IPS-18c (cell line): ENCODE results near the gene MYH9.

Source experiments
- H3K4me3 ChIP-seq: 2 replicates; pipeline ENCODE4 v1.7.0; 2013; ENCODE audit warnings: low read depth, mild to moderate bottlenecking, low read length, moderate library complexity; ENCODE audit not compliant: insufficient read depth
- H3K9me3 ChIP-seq: one replicate; pipeline ENCODE4 v1.6.1; 2013; ENCODE audit warnings: mild to moderate bottlenecking, low read length, moderate library complexity; ENCODE audit not compliant: control insufficient read depth, insufficient read depth

The MYH9 gene

GRCh38 chr22:36363349-36363981 lies 24.3 kb downstream of the MYH9 start:
- no peak overlapping the region for H3K4me3 ChIP-seq
- H3K9me3 ChIP-seq, result peaks cover 2% of the 10 kb centered on the region

- Histone ChIP-seq H3K9me3 (no peaks in the 10 kb centered on the region), H3K4me3 (no peak overlapping the region)
These were observed 24.8 kb downstream of the MYH9 start for GRCh38 chr22:36362932-36363331.

GRCh38 chr22:36362075-36362474 lies 25.7 kb downstream of the MYH9 start:
- Histone ChIP-seq H3K9me3 (no peaks in the 10 kb centered on the region), H3K4me3 (no peak overlapping the region)

GRCh38 chr22:36360871-36361383 lies 26.8 kb downstream of the MYH9 start:
- Histone ChIP-seq H3K4me3 (no peak overlapping the region), H3K9me3 (no peaks in the 10 kb centered on the region)

GRCh38 chr22:36360011-36360410 lies 27.8 kb downstream of the MYH9 start:
- Histone ChIP-seq H3K9me3 (no peaks in the 10 kb centered on the region), H3K4me3 (no peak overlapping the region; the same call in 1 of the 2 replicates)

- H3K4me3 ChIP-seq, result no peak overlapping the region
- H3K9me3 ChIP-seq, result no peaks in the 10 kb centered on the region
These were observed 28.2 kb downstream of the MYH9 start for GRCh38 chr22:36359470-36359996.

GRCh38 chr22:36358533-36359469 lies 29.0 kb downstream of the MYH9 start:
- H3K4me3 ChIP-seq, result no peak overlapping the region
- H3K9me3 ChIP-seq, result no peaks in the 10 kb centered on the region

- Histone ChIP-seq H3K4me3 (no peak overlapping the region), H3K9me3 (no peaks in the 10 kb centered on the region)
These were observed 30.8 kb downstream of the MYH9 start for GRCh38 chr22:36356708-36357624.

GRCh38 chr22:36355894-36356293 lies 31.9 kb downstream of the MYH9 start:
- Histone ChIP-seq H3K4me3 (no peak overlapping the region; the same call in 1 of the 2 replicates), H3K9me3 (no peaks in the 10 kb centered on the region)

- no peaks in the 10 kb centered on the region for H3K9me3 ChIP-seq
- no peak overlapping the region for H3K4me3 ChIP-seq
These were observed 32.4 kb downstream of the MYH9 start for GRCh38 chr22:36355362-36355761.

- Histone ChIP-seq H3K9me3 (no peaks in the 10 kb centered on the region), H3K4me3 (no peak overlapping the region)
These were observed 34.8 kb downstream of the MYH9 start for GRCh38 chr22:36352803-36353507.

- no peaks in the 10 kb centered on the region for H3K9me3 ChIP-seq
These were observed 35.6 kb downstream of the MYH9 start for GRCh38 chr22:36351921-36352802.

GRCh38 chr22:36350751-36351594 lies 36.8 kb downstream of the MYH9 start:
- no peaks in the 10 kb centered on the region for H3K9me3 ChIP-seq
- H3K4me3 ChIP-seq, result no peak overlapping the region

More at GRCh38 chr22:36351921-36352802, 35.6 kb downstream of the MYH9 start:
- no peak overlapping the region for H3K4me3 ChIP-seq

- H3K9me3 ChIP-seq, result no peaks in the 10 kb centered on the region
- no peak overlapping the region for H3K4me3 ChIP-seq
These were observed 38.0 kb downstream of the MYH9 start for GRCh38 chr22:36349726-36350125.

GRCh38 chr22:36348760-36349159 lies 39.0 kb downstream of the MYH9 start:
- Histone ChIP-seq H3K4me3 (no peak overlapping the region), H3K9me3 (no peaks in the 10 kb centered on the region)
